HG03095 (cell line): Measurements from ENCODE around the gene CTNNA3.

Source experiments
- ATAC-seq: cut with Tn5 transposase; IDR thresholded peaks from one replicate; pipeline ENCODE4 v1.9.1; 2021; ENCODE audit warnings: moderate library complexity; ENCODE audit not compliant: unreplicated experiment

The CTNNA3 gene

GRCh38 chr10:66713387-66713786, 982.6 kb downstream of the CTNNA3 start:
- no peak for ATAC-seq

GRCh38 chr10:66698069-66698468, 997.9 kb downstream of the CTNNA3 start:
- ATAC-seq = no peak

GRCh38 chr10:66695046-66695445, 1000.9 kb downstream of the CTNNA3 start:
- ATAC-seq = no peak

GRCh38 chr10:66684581-66684980, 1011.4 kb downstream of the CTNNA3 start:
- ATAC-seq = no peak

- ATAC-seq = no peak
Measured at GRCh38 chr10:66680886-66681285, 1015.1 kb downstream of the CTNNA3 start.

- no peak for ATAC-seq
Measured at GRCh38 chr10:66678521-66678920, 1017.5 kb downstream of the CTNNA3 start.

GRCh38 chr10:66673071-66673470, 1022.9 kb downstream of the CTNNA3 start:
- no peak for ATAC-seq

GRCh38 chr10:66671562-66671961, 1024.4 kb downstream of the CTNNA3 start:
- ATAC-seq = no peak

GRCh38 chr10:66671064-66671463, 1024.9 kb downstream of the CTNNA3 start:
- no peak for ATAC-seq

GRCh38 chr10:66656499-66656898, 1039.5 kb downstream of the CTNNA3 start:
- no peak for ATAC-seq

- no peak for ATAC-seq
Measured at GRCh38 chr10:66654861-66655260, 1041.1 kb downstream of the CTNNA3 start.

- no peak for ATAC-seq
Measured at GRCh38 chr10:66651308-66652082, 1044.5 kb downstream of the CTNNA3 start.

GRCh38 chr10:66649626-66650025, 1046.4 kb downstream of the CTNNA3 start:
- no peak for ATAC-seq

GRCh38 chr10:66642217-66642616, 1053.8 kb downstream of the CTNNA3 start:
- ATAC-seq = no peak

- ATAC-seq = no peak
Measured at GRCh38 chr10:66639371-66639770, 1056.6 kb downstream of the CTNNA3 start.

GRCh38 chr10:66637273-66638036, 1058.5 kb downstream of the CTNNA3 start:
- ATAC-seq = no peak

GRCh38 chr10:66629996-66630395, 1066.0 kb downstream of the CTNNA3 start:
- ATAC-seq = no peak

- no peak for ATAC-seq
Measured at GRCh38 chr10:66627156-66627555, 1068.8 kb downstream of the CTNNA3 start.

- no peak for ATAC-seq
Measured at GRCh38 chr10:66625709-66626590, 1070.0 kb downstream of the CTNNA3 start.

- ATAC-seq = no peak
Measured at GRCh38 chr10:66622050-66622449, 1073.9 kb downstream of the CTNNA3 start.

- ATAC-seq = no peak
Measured at GRCh38 chr10:66604195-66604594, 1091.8 kb downstream of the CTNNA3 start.
